Central memory CD4-positive, alpha-beta T cell (primary cell): ENCODE results near the gene TATDN2.
A peak's percentile ranks its signal among the peaks of the same experiment; 100 is the strongest.

ENCODE experiments used
- DNase-seq: peaks from one replicate; pipeline ENCODE4 v3.0.0; 2022

Gene TATDN2

DNA sequence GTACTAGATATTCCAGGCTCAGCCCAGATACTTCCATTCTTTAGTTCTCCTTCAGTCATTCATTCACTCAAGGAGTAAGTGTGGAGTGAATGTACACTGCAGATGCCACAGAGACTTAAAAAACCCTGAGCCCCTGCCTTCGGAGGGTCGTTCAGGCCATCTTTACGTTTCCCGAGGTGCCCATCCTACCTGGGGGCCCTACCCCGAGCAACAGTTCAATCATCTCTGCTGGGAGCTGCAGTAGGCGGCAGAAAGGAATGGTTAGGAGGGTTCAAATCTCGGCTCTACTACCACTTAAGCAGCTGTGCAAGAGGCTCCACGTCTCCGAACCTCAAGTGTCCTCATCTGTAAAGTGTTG, 72.0 kb downstream of the TATDN2 start:
- no peak for DNase-seq

DNA sequence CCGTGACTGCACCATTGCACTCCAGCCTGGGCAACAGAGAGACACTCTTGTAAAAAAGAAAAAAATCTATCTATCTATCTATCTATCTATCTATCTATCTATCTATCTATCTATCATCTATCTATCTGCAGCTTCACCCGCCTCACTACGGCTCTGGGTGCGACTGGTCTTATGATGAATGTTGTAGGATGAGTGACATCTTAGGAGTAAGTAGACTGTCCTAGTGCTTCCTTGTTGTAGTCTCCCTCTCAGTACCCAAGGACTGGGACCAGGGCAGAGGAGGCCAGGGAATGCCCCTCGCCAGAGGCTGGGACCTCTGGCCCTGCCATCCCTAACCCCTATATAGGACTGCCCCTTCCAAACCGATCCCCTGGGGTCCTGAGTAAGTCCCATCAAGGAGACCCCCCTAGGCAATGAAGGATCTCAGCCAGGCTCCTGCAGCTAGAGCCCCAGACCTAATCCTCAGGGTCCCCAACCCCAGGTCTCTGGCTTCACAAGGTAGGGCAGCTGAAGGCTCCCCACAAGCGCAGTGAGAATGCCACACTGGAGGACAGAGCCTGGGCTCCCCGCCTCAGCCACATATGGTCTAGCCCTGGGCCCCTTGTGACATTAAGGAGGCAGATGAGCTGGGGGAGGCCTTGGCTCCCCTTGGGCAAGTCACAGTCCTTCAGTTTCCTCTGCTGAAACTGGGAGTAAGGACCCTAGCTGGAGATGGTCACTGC, 73.5 kb downstream of the TATDN2 start:
- DNase-seq = no peak

DNA sequence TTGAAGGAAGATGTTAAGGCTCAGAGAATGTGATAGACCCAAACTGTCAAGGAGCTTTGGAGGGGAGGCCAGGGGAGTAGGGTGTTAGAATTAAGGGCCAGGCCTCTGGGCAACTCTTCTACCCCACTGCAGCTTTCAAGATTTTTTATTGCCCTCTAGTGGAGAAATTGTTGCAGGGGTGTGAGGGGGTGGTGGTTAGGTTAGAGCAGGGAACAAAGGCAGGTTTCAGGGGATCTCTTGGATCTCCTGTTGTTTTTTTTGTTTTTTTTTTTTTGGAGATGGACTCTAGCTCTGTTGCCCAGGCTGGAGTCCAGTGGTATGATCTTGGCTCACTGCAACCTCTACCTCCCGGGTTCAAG, 74.1 kb downstream of the TATDN2 start:
- peak; percentile 14 for DNase-seq

DNA sequence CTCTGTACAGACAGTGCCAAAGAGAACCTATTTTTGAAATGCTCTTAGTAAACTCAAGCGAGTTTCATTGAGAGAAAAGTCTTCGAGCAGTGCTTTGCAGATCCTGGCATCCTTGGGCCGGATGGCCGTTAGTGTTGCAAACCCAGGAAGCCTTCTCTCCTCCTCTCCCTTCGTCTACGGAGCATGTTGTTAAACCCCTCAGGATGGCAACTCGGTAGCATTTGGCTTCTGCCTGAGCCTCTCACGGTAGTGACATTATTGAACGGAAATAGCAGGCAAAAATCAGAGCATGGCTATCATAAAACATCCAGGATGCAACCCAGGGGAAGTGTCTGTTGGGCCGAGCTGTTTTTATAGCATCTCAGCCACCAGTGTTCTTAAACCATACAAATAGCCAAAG, 79.3 kb downstream of the TATDN2 start:
- no peak for DNase-seq

DNA sequence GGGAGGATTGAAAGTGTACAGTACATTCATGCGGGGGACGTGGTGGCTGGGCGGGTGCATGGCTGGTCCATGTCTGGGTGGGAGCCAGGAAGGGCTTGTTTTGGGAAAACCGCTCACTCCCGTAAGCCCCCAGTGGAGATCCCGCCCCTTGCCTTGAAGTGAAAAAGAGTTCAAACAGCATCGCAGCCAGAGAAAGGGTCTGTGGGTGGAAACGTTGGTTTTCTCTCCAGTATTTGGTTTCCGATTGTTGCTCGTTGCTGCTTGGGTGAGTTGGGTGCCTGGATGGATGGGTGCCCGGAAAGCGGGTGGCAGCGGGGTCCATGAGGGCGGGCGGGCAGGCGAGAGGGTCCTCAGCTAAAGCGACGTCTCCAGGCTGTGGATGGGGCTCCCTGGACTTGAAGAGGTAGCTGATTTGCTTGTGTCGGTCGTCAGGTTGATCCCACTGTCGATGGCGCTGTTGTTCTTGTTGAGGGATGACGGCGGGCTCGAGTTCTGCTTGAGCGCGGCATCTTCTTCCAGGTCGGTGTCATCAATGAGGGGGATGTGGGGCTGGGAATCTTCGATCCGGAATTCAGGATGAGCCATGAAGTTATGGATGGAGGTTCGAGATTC, 80.3 kb downstream of the TATDN2 start:
- no peak for DNase-seq

DNA sequence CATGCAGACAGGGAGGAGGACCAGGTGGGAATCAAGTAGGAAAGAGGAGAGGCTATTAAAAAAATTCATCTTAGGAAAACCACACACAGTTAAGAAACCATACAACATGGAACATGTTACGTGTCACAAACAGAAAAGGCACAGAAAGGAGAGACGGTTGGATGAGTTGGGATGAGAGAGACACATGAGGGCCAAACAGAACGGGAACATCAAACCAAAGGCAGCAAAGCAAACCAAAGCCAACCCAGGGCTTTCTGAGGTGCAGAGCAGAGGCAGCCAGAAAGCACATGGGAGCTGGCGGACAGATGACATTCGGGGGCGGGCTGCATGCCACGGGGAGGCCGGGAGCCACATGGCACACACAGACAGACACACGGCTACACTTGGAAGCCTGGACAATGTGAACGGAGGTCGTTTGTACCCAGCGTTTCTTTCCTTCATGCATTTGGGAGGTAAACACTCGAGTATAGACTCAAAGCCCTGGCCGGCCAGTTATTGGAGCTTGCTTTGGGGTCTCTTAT, 81.3 kb downstream of the TATDN2 start:
- no peak for DNase-seq

DNA sequence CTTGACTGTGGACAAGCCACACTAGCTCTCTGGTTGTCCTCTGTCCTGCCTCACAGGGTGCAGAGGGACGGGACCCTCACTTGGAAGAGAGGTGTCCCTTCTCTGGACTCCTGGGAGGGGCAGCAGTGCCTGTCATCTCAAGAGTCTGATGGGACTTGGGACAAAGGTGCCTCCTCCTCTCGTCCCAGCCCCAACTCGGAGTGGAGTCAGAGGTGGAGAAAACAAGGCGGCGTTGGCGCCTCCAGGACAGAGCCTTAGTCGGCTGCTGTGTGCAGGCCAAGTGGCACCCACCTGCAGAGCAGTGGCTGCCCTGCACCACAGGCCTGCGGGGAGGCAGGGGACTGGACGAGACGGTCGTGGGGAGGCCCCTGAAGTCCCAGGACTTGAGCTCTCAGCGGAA, 82.1 kb downstream of the TATDN2 start:
- DNase-seq = no peak
